Measurements from ENCODE around the gene PSIP1. TPM values are rescaled to one million over a fixed set of nuclear protein-coding genes. Genes with fewer than 3 reads are reported as not detected.

Gene PSIP1
- total and polyA plus RNA-seq, 2 of the 4 experiments (the other 2 are of a cell fraction), result 21.8 to 27.2 TPM

- peak overlapping the region; percentile 97 for H4K5ac ChIP-seq (ENCODE audit: low read depth, low read length)
- dilution Hi-C loops (cut with HindIII; ENCODE audit: low sequenced_read_pairs, unreplicated experiment) (no loop called here), in situ Hi-C loops (cut with MboI; ENCODE audit: low sequenced_read_pairs) (no loop called here), intact Hi-C loops (cut with micrococcal nuclease) (loop anchor here (1.0 to 2.0 kb wide), 4 partner anchors 49 to 211 kb away; partner anchors contain the start of gene TTC39B)
- H3K4ac ChIP-seq (ENCODE audit: low read depth, low read length), result peak overlapping the region; percentile 95
- H3K9ac ChIP-seq (ENCODE audit: low read depth, low read length), result peak overlapping the region; percentile 91
- H3K18ac ChIP-seq (ENCODE audit: low read depth, low read length), result peak overlapping the region; percentile 70
- peaks cover 3% of the 10 kb centered on the region for H3K4me1 ChIP-seq (ENCODE audit: control insufficient read depth, insufficient read depth, low read length)
- TF ChIP-seq POLR2A (IDR thresholded peaks at IDR 0.05; ENCODE audit: low read depth, low read length) (no peak), CEBPB (IDR thresholded peaks at IDR 0.05; ENCODE audit: low read depth, low read length) (no peak), RFX5 (IDR thresholded peaks at IDR 0.05; ENCODE audit: low read depth, low read length) (no peak), SMC3 (IDR thresholded peaks at IDR 0.05; ENCODE audit: low read depth, low read length) (no peak), FOS (IDR thresholded peaks at IDR 0.05; ENCODE audit: low read depth, low read length) (no peak), CHD1 (IDR thresholded peaks at IDR 0.05; ENCODE audit: low read depth, low read length) (no peak), RAD21 (IDR thresholded peaks at IDR 0.05; ENCODE audit: low read length) (no peak), NFE2L2 (IDR thresholded peaks at IDR 0.05; ENCODE audit: low read depth, low read length) (no peak), MAZ (IDR thresholded peaks at IDR 0.05; ENCODE audit: borderline replicate concordance, low read depth, low read length) (no peak), RCOR1 (IDR thresholded peaks at IDR 0.05; ENCODE audit: insufficient replicate concordance, low read length) (no peak), BHLHE40 (IDR thresholded peaks at IDR 0.05; ENCODE audit: low read depth, low read length) (no peak), MAFK (IDR thresholded peaks at IDR 0.05; ENCODE audit: low read depth, low read length) (no peak)
- TF ChIP-seq, protein P1, sequence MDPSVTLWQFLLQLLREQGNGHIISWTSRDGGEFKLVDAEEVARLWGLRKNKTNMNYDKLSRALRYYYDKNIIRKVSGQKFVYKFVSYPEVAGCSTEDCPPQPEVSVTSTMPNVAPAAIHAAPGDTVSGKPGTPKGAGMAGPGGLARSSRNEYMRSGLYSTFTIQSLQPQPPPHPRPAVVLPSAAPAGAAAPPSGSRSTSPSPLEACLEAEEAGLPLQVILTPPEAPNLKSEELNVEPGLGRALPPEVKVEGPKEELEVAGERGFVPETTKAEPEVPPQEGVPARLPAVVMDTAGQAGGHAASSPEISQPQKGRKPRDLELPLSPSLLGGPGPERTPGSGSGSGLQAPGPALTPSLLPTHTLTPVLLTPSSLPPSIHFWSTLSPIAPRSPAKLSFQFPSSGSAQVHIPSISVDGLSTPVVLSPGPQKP (IDR thresholded peaks at IDR 0.05; ENCODE audit: borderline replicate concordance, low read depth, low read length), result no peak
- peak overlapping the region; percentile 85 for H2BK5ac ChIP-seq (ENCODE audit: low read depth, low read length, poor library complexity, severe bottlenecking)
- H3K4me3 ChIP-seq (ENCODE audit: insufficient read depth, low read depth, low read length), result peak overlapping the region; percentile 80
- H3K9me3 ChIP-seq (ENCODE audit: control insufficient read depth, insufficient read depth, low read length), result no peaks in the 10 kb centered on the region
- peak overlapping the region; percentile 97 to 98 for H4K8ac ChIP-seq (ENCODE audit: low read depth in 2 of 2, low read length in 2 of 2)
- H3K4me2 ChIP-seq (ENCODE audit: low read depth, low read length), result peak overlapping the region; percentile 92
- ChIA-PET POLR2A (ENCODE audit: unreplicated experiment) (interaction anchor here (0.8 kb wide), 1 partner anchor 144 kb away, joined by 3 read pairs; no protein-coding TSS in a partner anchor), CTCF (no interaction called here)
- peak overlapping the region; percentile 93 for H3K27ac ChIP-seq (ENCODE audit: insufficient read depth, low read length)
- H2AFZ ChIP-seq (replicated peaks; ENCODE audit: low read length, poor library complexity), result peak overlapping the region; percentile 89
- ATAC-seq (ENCODE audit: low read depth) (no peak), DNase-seq (no peak)
- peak overlapping the region; percentile 91 for H2AK5ac ChIP-seq (ENCODE audit: low read depth, low read length)
- H4K91ac ChIP-seq (ENCODE audit: insufficient read depth, low read depth, low read length), result peak overlapping the region; percentile 81
- peak overlapping the region; percentile 93 for H3K14ac ChIP-seq (replicated peaks; ENCODE audit: low read depth, low read length)
- H3K56ac ChIP-seq (ENCODE audit: extremely low read depth, insufficient read depth, low read length), result peak overlapping the region; percentile 91
- H3K9me1 ChIP-seq (ENCODE audit: insufficient read depth, low read length), result peaks cover 12% of the 10 kb centered on the region
- H2BK15ac ChIP-seq (ENCODE audit: low read depth, low read length), result 0 out of 3 replicates have a peak overlapping the region, but pooled peaks have one; percentile 7
- peaks cover 13% of the 10 kb centered on the region for H3K36me3 ChIP-seq (ENCODE audit: control insufficient read depth, insufficient read depth, low read length)
- BruUV-seq (replicated peaks), result no TSS peak
- H3K27me3 ChIP-seq (ENCODE audit: control insufficient read depth, insufficient read depth, low read length), result no peaks in the 10 kb centered on the region
- peak overlapping the region; percentile 88 for H3K23ac ChIP-seq (ENCODE audit: low read depth, low read length)
- peaks cover 15 to 31% of the 10 kb centered on the region in 2 experiments for H3K79me1 ChIP-seq (ENCODE audit: low read depth in 1 of 2, low read length in 2 of 2)
- peak overlapping the region; percentile 64 for H2BK120ac ChIP-seq (ENCODE audit: low read depth, low read length)
- no CpG with 5 or more reads among the region's 9 CpGs for WGBS, 2 experiments (ENCODE audit: extremely low coverage in 2 of 2, insufficient read length in 1 of 2)
- 0 out of 2 replicates have a peak overlapping the region, but pooled peaks have one; percentile 16 for H2BK20ac ChIP-seq (ENCODE audit: low read depth, low read length)
- peak overlapping the region; percentile 93 for H2AK9ac ChIP-seq (replicated peaks; ENCODE audit: low read depth, low read length, poor library complexity)
- peaks cover 14% of the 10 kb centered on the region; the same call in 1 of the 2 replicates for H4K20me1 ChIP-seq (ENCODE audit: insufficient read depth, low read length)
These were observed 88.8 kb downstream of the PSIP1 start for GRCh38 chr9:15421990-15422371.
